ENCODE measurements around the gene SPANXN4.

Gene SPANXN4, protein sequence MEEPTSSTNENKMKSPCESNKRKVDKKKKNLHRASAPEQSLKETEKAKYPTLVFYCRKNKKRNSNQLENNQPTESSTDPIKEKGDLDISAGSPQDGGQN

DNA sequence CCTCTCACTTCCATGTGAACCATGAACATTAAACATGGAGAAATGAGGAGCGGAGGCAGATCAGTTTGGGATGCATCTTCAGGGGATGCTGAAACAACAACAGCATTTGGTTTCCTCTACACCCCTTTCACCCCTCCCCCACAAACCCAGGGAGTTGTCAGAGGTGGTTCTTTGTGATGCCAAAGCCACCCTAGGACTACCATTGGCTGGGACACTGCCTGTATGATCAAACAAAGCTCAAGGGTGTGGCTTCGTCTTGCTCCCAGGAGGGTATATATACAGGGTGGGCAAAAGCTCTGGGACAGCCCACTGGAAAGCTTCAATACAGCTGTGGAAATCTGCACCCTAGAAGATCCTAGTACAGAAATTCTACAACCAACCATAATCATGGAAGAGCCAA, at the start of gene SPANXN4:
Gene SPANXN4 (plus strand): TSS at position 301 of the 400 bp plus-strand sequence. CDS start 87 bp downstream, at position 388.
- DNase-seq (ENCODE audit: low read depth), result no peak

DNA sequence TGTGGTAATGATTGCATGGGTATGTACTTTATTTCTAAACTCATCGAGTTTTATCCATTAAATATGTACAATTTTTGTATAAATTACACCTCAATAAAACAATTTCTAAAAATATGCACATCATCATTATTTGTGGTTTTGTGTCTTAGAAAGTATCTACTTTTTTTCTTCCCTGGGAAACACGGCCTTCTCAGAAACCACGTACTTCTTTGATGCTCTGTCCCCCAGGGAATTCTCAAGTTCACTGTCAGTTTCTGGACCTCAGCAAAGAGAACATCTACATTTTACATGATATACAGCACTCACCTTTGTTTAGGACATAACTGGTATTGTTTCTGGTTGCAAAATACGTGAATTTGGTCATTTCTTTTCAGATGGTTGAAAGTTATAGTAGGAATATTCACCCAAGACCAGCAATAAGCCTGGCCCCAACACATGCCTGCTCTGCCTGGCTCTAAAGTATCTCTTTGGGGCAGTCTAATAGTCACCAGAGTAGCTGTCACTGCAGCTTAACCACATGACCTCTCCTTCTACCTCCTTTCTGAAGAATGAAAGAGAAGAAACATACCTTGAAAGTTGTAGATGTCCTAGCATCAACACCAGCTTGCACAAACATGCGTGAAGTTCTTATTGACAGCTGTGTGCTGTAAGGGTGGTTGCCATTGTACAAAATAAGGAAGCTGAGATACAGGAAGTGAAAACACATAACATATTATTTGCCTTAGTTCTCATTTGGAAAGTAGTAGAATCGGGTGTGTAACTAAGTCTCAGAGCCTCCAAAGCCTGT, 48.4 kb upstream of the SPANXN4 start:
- DNase-seq (ENCODE audit: low read depth), result no peak

DNA sequence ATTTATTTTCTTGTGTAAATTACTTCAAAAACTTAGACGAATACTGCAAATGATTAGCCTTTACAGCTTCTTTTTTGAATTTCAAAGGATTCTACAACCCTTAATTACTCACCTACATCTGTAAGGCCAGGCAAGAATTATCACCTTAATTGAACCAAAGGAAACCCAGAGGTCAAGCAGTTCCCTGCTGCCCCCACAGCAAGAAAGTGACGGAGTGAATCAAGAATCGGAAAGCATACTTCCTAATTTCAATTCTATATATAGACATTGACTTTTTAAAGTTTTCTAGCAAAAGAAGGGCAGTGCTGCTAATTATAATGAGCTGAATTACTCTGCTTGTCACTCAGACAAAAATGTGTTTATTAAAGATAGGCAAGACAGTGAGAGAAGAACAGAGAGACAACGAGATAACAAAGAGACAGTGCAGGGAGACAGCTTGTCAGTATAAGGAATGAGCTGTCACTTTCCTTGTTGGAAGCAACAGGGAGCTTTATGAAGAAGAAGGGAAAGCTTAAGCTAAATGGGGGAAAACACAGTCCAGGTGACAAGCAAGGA, 47.5 kb upstream of the SPANXN4 start:
- no peak for DNase-seq (ENCODE audit: low read depth)

DNA sequence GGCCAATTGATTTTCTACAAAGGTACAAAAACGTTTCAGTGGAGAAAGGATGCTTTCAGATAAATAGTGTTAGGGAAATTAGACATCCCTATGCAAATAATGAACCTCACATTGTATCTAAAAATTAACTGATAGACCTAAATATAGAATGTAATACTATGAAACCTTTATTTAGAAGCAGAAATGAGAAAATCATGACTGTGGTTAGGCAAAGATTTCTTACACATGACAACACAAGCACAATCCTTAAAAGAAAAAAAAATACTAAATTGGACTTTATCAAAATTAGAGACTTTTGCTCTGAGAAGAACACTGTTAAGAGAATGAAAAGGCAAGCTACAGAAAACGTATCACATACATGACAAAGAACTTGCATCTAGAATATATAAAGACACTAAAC, 43.0 kb upstream of the SPANXN4 start:
- no peak for DNase-seq (ENCODE audit: low read depth)

DNA sequence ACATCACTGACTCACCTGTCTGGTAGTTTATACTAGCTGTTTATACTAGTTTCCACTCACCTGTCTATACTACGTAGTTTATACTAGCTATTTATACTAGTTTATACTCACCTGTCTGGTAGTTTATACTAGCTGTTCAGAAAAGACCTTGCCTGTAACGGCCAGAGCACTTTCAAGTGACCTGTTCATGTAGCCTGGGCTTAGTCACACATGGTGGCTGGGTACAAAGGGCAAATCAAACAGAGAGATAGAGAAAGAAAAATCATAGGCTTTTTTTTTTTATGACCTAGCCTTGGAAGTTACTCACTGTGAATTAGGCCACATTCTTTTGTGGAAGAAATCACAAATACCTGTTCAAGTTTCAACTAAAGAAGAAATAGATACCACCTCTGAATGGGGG, 30.7 kb upstream of the SPANXN4 start:
- no peak for DNase-seq (ENCODE audit: low read depth)

DNA sequence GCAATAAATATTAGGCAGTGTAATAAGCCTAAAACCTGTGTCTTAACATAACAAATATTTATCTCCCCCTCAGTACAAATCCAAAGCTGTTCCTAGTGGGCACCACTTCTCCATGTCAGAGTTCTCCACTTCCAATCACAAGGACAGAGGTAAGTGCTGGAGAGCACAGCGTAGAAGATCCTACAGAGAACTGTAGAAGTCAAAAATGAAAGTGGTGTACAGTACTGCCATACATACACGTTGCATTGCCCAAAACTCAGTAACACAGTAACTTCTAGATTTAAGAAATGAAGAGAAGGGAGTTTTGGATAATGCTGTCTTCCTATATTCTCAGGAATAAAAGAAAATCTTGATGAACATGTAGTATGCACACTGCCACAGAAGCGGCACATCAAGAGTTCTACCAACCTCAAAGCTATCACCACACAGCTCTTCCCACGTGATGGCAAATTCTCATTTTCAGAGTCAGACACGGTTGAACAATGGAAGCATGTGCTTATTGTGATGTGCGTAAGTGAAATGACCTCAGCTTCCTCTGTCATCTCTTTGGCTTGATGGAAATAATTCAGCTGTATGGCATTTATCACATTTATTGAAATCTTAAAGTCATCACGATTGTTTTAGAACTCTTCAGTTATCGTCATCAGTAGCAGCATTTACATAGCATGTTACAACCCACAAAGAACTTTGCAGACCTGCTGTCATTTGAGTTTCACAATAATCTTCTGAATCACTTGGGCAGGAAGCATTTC, 27.1 kb upstream of the SPANXN4 start:
- no peak for DNase-seq (ENCODE audit: low read depth)

DNA sequence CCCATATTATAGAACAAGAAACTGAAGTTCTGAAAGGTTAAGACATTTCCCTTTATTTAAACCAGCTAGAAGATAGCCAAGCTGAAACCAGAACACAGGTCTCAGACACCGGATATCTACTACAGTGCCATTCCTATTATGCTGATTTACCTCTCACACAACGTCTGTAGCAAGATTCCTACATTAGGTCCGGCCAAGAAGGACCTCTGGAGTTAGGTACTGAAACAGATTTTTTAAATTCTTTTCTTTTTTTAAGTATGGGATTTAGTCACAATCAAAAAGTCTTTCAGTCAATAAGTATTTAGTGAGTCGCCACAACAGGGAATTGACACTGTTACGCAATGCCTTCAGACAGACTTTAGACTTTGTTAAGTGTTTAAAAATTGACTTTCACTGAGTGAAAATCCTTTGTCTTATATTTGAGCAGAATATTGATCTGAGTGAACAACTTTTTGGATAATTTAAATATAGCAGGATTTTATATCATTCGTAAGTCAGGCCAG, 26.5 kb upstream of the SPANXN4 start:
- DNase-seq (ENCODE audit: low read depth), result no peak

DNA sequence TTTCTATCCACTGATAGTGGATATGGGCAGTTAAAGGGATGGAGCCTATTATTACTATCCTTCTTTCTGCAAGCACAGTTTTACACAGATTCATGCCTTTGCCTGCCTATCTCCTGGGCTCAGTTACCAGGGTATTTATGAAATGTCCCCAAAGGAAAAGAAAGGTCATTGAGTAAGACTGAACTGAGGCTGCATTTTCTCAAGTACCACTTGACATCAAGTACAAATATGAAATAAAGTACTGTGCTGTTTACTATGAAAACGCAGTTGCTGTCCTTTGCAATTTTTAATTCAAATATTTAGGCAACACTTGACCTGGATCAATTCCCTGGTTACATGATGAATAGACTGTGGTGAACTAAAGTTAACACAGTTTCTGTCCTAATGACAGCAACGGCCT, 23.5 kb upstream of the SPANXN4 start:
- no peak for DNase-seq (ENCODE audit: low read depth)

DNA sequence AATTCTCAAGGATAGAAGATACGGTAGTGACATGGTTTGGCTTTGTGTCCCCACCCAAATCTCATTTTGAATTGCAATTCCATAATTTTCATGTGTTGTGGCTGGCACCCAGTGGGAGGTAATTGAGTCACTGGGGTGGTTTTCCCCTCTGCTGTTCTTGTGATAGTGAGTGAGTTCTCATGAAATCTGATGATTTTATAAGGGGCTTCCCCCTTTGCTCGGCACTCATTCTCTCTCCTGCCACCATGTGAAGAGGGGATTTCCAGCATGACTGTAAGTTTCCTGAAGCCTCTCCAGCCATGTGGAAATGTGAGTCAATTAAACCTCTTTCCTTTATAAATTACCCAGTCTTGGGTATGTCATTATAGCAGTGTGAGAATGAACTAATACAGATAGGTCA, 8.5 kb upstream of the SPANXN4 start:
- no peak for DNase-seq (ENCODE audit: low read depth)

DNA sequence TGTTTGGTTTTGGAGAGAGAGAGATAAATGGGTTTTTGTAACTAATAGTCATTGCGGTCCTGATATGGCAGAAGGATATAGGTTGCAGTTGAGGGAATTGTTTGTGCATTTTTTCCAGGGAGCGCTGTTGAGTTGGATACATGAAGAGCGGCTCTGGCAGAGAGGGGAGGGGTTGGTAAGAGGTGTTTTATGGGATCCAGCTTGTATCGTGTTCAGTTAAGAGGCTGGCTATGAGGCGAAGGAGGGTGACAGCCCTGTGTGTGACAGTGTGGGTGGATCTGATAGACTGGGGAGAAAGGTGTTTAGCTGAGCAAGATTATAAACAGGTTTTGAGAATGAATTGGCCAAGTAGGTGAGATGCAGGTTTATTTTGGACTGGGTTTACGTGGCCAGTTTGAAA, 1.5 kb downstream of the SPANXN4 start:
- DNase-seq (ENCODE audit: low read depth), result no peak

DNA sequence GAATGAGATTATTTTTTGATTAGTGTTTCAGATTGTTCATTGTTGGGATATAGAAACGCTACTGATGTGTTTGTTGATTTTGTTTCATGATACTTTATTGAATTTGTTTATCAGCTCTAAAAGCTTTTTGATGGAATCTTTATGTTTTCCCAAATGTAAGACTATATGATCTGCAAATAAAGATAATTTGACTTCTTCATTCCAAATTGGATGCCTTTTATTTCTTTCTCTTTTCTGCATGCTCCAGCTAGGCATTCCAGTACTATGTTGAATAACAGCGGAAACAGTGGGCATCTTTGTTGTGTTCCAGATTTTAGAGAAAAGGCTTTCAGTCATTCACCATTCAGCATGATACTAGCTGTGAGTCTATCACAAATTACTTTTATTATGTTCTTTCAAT, 21.8 kb downstream of the SPANXN4 start:
- DNase-seq (ENCODE audit: low read depth), result no peak

DNA sequence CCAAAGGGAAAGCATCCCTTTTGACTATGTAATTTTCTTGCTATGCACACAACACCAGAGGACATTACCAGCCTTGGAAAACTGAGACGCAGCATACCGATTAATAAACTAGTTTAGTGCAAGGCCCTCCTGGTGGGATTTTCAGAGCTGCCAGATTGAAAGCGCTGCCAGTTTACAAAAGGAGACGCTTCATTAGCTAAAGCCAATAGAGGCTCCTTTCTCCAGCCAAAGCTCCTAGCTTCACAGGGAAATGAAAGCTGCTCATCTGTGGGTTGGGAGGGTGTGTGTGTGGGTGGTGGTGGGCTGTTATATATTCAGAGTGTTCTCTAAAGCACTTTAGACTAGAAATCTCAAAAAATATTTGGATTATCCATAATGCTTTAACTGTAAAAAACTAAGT, 32.4 kb downstream of the SPANXN4 start:
- no peak for DNase-seq (ENCODE audit: low read depth)

DNA sequence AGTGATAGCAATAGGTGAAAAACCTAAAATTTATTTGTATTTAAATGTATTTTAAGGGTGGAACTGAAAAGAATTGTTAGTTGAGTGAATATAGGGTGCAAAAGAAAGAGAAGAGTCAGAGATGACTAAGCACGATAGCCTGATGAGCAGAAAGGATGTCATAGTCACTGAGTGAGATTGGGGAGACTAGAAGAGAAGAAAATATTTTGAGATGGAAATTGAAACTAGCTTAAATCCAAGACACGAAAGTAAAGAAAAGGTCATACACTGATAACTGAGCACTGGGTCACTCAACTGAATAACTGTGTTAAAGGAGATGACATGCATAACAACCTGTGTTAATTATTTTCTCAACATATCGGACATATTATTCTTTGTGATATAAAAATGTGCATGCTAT, 55.5 kb downstream of the SPANXN4 start:
- DNase-seq (ENCODE audit: low read depth), result no peak

DNA sequence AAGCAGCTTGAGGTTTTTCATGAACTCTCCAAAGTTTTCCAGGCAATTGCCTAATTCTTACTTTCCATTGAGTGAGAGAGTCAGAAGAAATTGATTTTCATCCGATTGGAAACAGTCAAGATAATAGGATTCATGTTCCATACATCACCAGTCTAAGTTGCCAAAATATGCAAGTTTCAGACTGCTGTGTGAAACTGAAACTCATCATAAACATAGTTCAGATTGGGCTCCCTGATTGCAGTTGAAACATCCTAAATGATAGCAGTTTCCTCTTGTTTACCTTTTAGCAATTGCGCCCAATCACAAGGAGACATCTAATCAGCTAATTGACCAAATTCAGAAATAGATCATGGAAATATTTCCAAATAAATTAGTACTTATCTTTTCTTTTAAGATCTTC, 56.8 kb downstream of the SPANXN4 start:
- no peak for DNase-seq (ENCODE audit: low read depth)

Data from stimulated activated CD8-positive, alpha-beta memory T cell treated with anti-CD3 and anti-CD28 coated beads, Interleukin-12 subunit alpha, Interleukin-12 subunit beta, amount 100 ng/mL, for 4 hours (primary cell).